GM12878 (cell line): ENCODE results near the gene MGAT4B. TPM values are rescaled to one million over a fixed set of nuclear protein-coding genes. Genes with fewer than 3 reads are reported as not detected.

Experiments used
- ATAC-seq: fragments of 200-7000 bp; cut with Tn5 transposase; 3 replicates; pipeline ENCODE4 v1.9.1; 2020; ENCODE audit warnings: mild to moderate bottlenecking, moderate library complexity
- BruUV-seq: library from RNA; stranded (reverse); fragments of 400-500 nt; replicated peaks from 2 replicates; lab custom pipeline; 2021; lab: Mats Ljungman, UMichigan
- CTCF ChIA-PET: fragments of 300-600 bp; sonication (Branson Sonifier 250); formaldehyde crosslinking; extraction: SDS; loops from one replicate; lab custom pipeline; 2021; ENCODE audit warnings: inconsistent platforms; lab: Yijun Ruan, JAX
- POLR2A ChIA-PET: fragments of 350-600 bp; formaldehyde crosslinking; extraction: SDS; loops from one replicate; lab custom pipeline; 2021; ENCODE audit warnings: inconsistent platforms; lab: Charles Lee
- RAD21 ChIA-PET: fragments of 300-600 bp; sonication (Branson Sonifier 250); formaldehyde crosslinking; loops from one replicate; lab custom pipeline; 2023; ENCODE audit warnings: antibody characterized with exemption; ENCODE audit not compliant: unreplicated experiment; lab: Charles Lee
- SMC1A ChIA-PET: fragments of 300-600 bp; sonication (Branson Sonifier 250); formaldehyde crosslinking; loops from one replicate; lab custom pipeline; 2023; ENCODE audit not compliant: unreplicated experiment, uncharacterized antibody; lab: Charles Lee
- DNase-seq: peaks from one replicate; pipeline ENCODE4 v3.0.0-alpha.2; 2011; ENCODE audit warnings: low read depth, low spot score
- FAIRE-seq: peaks from 3 replicates; lab custom pipeline; 2011; peaks lifted over from hg19 to GRCh38; lab: Jason Lieb, UNC
- H2AFZ ChIP-seq: 2 replicates; pipeline ENCODE4 v1.6.0; 2011; ENCODE audit warnings: low read depth, low read length, control low read depth; ENCODE audit not compliant: control insufficient read depth
- H3K27ac ChIP-seq: 2 replicates; pipeline ENCODE4 v1.5.1; 2011; ENCODE audit warnings: control low read depth; ENCODE audit not compliant: control insufficient read depth, insufficient read depth
- H3K27me3 ChIP-seq, 2 experiments: replicated peaks in 1 of 2; 2 replicates each; pipeline versions ENCODE4 v1.6.0 to v1.6.1; 2011; ENCODE audit warnings: low read length in 1 of 2; ENCODE audit not compliant: control insufficient read depth in 2 of 2, insufficient read depth in 2 of 2
- H3K36me3 ChIP-seq, 2 experiments: 2 replicates each; pipeline ENCODE4 v1.5.1; 2011; ENCODE audit warnings: low read length in 1 of 2; ENCODE audit not compliant: control insufficient read depth in 2 of 2, insufficient read depth in 2 of 2
- H3K4me1 ChIP-seq: 2 replicates; pipeline ENCODE4 v1.6.1; 2011; ENCODE audit warnings: mild to moderate bottlenecking, low read length, moderate library complexity, mixed read lengths; ENCODE audit not compliant: control insufficient read depth, insufficient read depth
- H3K4me2 ChIP-seq: 2 replicates; pipeline ENCODE4 v1.6.0; 2011; ENCODE audit warnings: control low read depth; ENCODE audit not compliant: control insufficient read depth, insufficient read depth
- H3K4me3 ChIP-seq: fragments of 200-600 bp; sonication (generic); 2 replicates; pipeline ENCODE4 v1.5.1; 2016
- H3K79me2 ChIP-seq: 2 replicates; pipeline ENCODE4 v1.6.0; 2011; ENCODE audit warnings: low read length; ENCODE audit not compliant: control insufficient read depth, insufficient read depth
- H3K9ac ChIP-seq: 2 replicates; pipeline ENCODE4 v1.8.0; 2011; ENCODE audit warnings: low read length, control low read depth, mixed read lengths; ENCODE audit not compliant: control insufficient read depth, insufficient read depth
- H3K9me3 ChIP-seq: replicated peaks from 3 replicates; pipeline ENCODE4 v1.5.1; 2011; ENCODE audit warnings: mild to moderate bottlenecking, low read length; ENCODE audit not compliant: control insufficient read depth, insufficient read depth
- H4K20me1 ChIP-seq: 2 replicates; pipeline ENCODE4 v1.6.0; 2011; ENCODE audit not compliant: control insufficient read depth, insufficient read depth
- ATF2 ChIP-seq: IDR thresholded peaks from 2 replicates; pipeline ENCODE4 v1.6.1; 2012; ENCODE audit warnings: low read length, inconsistent platforms
- CBX5 ChIP-seq: sonication (generic); IDR thresholded peaks from 2 replicates; pipeline ENCODE4 v1.6.1; 2016; ENCODE audit warnings: low read depth, moderate library complexity, mild to moderate bottlenecking, inconsistent platforms
- CHD2 ChIP-seq: IDR thresholded peaks from 2 replicates; pipeline ENCODE4 v1.6.1; 2011; ENCODE audit warnings: low read depth, low read length, improper control_type of control experiment, borderline replicate concordance
- CREB1 ChIP-seq: IDR thresholded peaks from 2 replicates; pipeline ENCODE4 v1.6.1; 2012; ENCODE audit warnings: low read depth, mild to moderate bottlenecking, inconsistent platforms
- EP300 ChIP-seq, 2 experiments: fragments of 150-350 bp in 1 of 2; IDR thresholded peaks; 2 replicates each; pipeline ENCODE4 v1.6.1; 2011 to 2012; ENCODE audit warnings: low read depth in 2 of 2, low read length in 2 of 2, borderline replicate concordance in 1 of 2, improper control_type of control experiment in 1 of 2, inconsistent platforms in 1 of 2; ENCODE audit not compliant: control insufficient read depth in 1 of 2
- ESRRA ChIP-seq: IDR thresholded peaks from 2 replicates; pipeline ENCODE4 v1.6.1; 2012; ENCODE audit warnings: mild to moderate bottlenecking, low read length, improper control_type of control experiment
- IRF3 ChIP-seq: fragments of 450-650 bp; IDR thresholded peaks from 2 replicates; pipeline ENCODE4 v1.6.1; 2014; ENCODE audit warnings: mild to moderate bottlenecking
- KAT2A ChIP-seq: conservative IDR thresholded peaks from 2 replicates; pipeline ENCODE4 v1.6.1; 2011; ENCODE audit warnings: low read depth, low read length; ENCODE audit not compliant: control insufficient read depth
- MLLT1 ChIP-seq: fragments of 450-650 bp; IDR thresholded peaks from 2 replicates; pipeline ENCODE4 v1.6.1; 2016; ENCODE audit warnings: mild to moderate bottlenecking
- NBN ChIP-seq: fragments of 450-650 bp; IDR thresholded peaks from 2 replicates; pipeline ENCODE4 v1.6.1; 2016
- NFIC ChIP-seq: IDR thresholded peaks from 2 replicates; pipeline ENCODE4 v1.6.1; 2012; ENCODE audit warnings: low read depth, mild to moderate bottlenecking, inconsistent platforms, low read length, moderate library complexity
- NR2C1 ChIP-seq: fragments of 450-650 bp; IDR thresholded peaks from 2 replicates; pipeline ENCODE4 v1.6.1; 2017; ENCODE audit warnings: antibody characterized with exemption, mild to moderate bottlenecking, moderate library complexity
- PKNOX1 ChIP-seq: fragments of 450-650 bp; IDR thresholded peaks from 2 replicates; pipeline ENCODE4 v1.6.1; 2016; ENCODE audit warnings: mild to moderate bottlenecking
- POLR2AphosphoS5 ChIP-seq: IDR thresholded peaks from 2 replicates; pipeline ENCODE4 v1.6.1; 2011; ENCODE audit warnings: mild to moderate bottlenecking, low read length, inconsistent platforms
- RCOR1 ChIP-seq: conservative IDR thresholded peaks from 2 replicates; pipeline ENCODE4 v1.6.1; 2012; ENCODE audit warnings: low read depth, low read length, improper control_type of control experiment
- SMARCA5 ChIP-seq: fragments of 450-650 bp; IDR thresholded peaks from 2 replicates; pipeline ENCODE4 v1.6.1; 2017; ENCODE audit warnings: mild to moderate bottlenecking
- SRF ChIP-seq, 2 experiments: IDR thresholded peaks; 2 replicates each; pipeline ENCODE4 v1.6.1; 2011; ENCODE audit warnings: low read depth in 2 of 2, low read length in 2 of 2, mild to moderate bottlenecking in 1 of 2, moderate library complexity in 1 of 2
- TAF1 ChIP-seq: IDR thresholded peaks from 2 replicates; pipeline ENCODE4 v1.6.1; 2011; ENCODE audit warnings: mild to moderate bottlenecking, low read depth, low read length, borderline replicate concordance
- ZSCAN29 ChIP-seq: fragments of 450-650 bp; IDR thresholded peaks from 2 replicates; pipeline ENCODE4 v1.6.1; 2017; ENCODE audit warnings: mild to moderate bottlenecking, moderate library complexity
- WGBS: methylation state at CpG from one replicate; pipeline ENCODE4 v1.1.6; 2016; ENCODE audit warnings: low lambda C conversion rate; ENCODE audit not compliant: insufficient replicate concordance, insufficient coverage; ENCODE audit errors: missing lambda C conversion rate; 5-methylcytosine and 5-hydroxymethylcytosine counted together
- in situ Hi-C: fragments of 300-500 bp; cut with MboI; formaldehyde crosslinking; loops from 9 replicates; pipeline ENCODE4 v1.14.3; 2018; ENCODE audit warnings: mixed read lengths
- intact Hi-C: fragments of 100-400 bp; cut with micrococcal nuclease; formaldehyde crosslinking; loops from one replicate; pipeline ENCODE4 v1.14.2; 2022; ENCODE audit not compliant: unreplicated experiment
- polyA plus RNA-seq, 11 experiments: library from polyadenylated mRNA; depleted of rRNA in 4 of 11; unstranded in 6 of 11; stranded (reverse) in 5 of 11; fragments of >200 nt; fragmentation: Nextera tagmentation in 4 of 11; fragmentation: Illumina TruSeq in 1 of 11; extraction: Ambion mirVana in 4 of 11; extraction: Trizol in 1 of 11; gene quantifications; 1 replicate in 1 of 11; 2 replicates in 10 of 11; pipeline versions ENCODE4 v1.2.1 to v1.2.3, GENCODE V29; 2011 to 2016; ENCODE audit warnings: inconsistent platforms in 2 of 11, missing spikeins in 2 of 11, low read depth in 1 of 11
- total RNA-seq, 4 experiments: library from RNA; depleted of rRNA in 3 of 4; stranded (reverse); fragments of >200 nt in 3 of 4; fragmentation: Illumina TruSeq in 1 of 4; extraction: Trizol in 1 of 4; gene quantifications; 2 replicates each; pipeline versions ENCODE4 v1.2.1 to v1.2.3, GENCODE V29; 2013 to 2021

MGAT4B gene
- total and polyA plus RNA-seq, 10 of the 15 experiments (the other 5 are each of a cell fraction or from before 2014, with no cell fraction given) = 0.60 to 82.5 (median 34.4) TPM; not detected in 1

GRCh38 chr5:179837076-179838011 is 30.7 kb upstream of the MGAT4B start:
- WGBS = 87% methylated on average over 15 of the region's 15 CpGs
- POLR2A ChIA-PET = interaction anchor here (0.8 to 1.7 kb wide), 3 partner anchors 10 to 18 kb away, joined by 3 to 4 read pairs (median 3); no protein-coding TSS in a partner anchor
- ATAC-seq (no peak), FAIRE-seq (no peak), DNase-seq (no peak)
- H3K4me3 ChIP-seq = no peak overlapping the region
- BruUV-seq = TSS peak; percentile 43
- H3K27ac ChIP-seq = no peak overlapping the region
- no peaks in the 10 kb centered on the region for H4K20me1 ChIP-seq
- intact Hi-C loops (no loop called here), in situ Hi-C loops (no loop called here)
- CTCF ChIA-PET = interaction anchor here (0.6 to 1.7 kb wide), 4 partner anchors 35 to 74 kb away, joined by 3 to 4 read pairs (median 3); no protein-coding TSS in a partner anchor
- H3K79me2 ChIP-seq = no peaks in the 10 kb centered on the region
- SMC1A ChIA-PET = interaction anchor here (1.0 to 1.1 kb wide), 2 partner anchors 10 to 13 kb away, joined by 3 read pairs; no protein-coding TSS in a partner anchor
- H3K9me3 ChIP-seq = no peaks in the 10 kb centered on the region
- no peak overlapping the region for H2AFZ ChIP-seq
- no peak overlapping the region for H3K4me2 ChIP-seq
- RAD21 ChIA-PET = no interaction called here
- H3K4me1 ChIP-seq = peaks cover 9% of the 10 kb centered on the region
- H3K9ac ChIP-seq = no peak overlapping the region
- no peaks in the 10 kb centered on the region for H3K27me3 ChIP-seq
- peaks cover 26 to 30% of the 10 kb centered on the region in 2 experiments; a peak in 3 of 4 replicates for H3K36me3 ChIP-seq
- TF ChIP-seq CHD2 (no peak), SMARCA5 (no peak), ZSCAN29 (no peak), MLLT1 (no peak), CBX5 (no peak), POLR2AphosphoS5 (0 out of 2 replicates have a peak, but pooled peaks have one; percentile 6), CREB1 (no peak), TAF1 (no peak), PKNOX1 (peak; percentile 62; the same call in 1 of the 2 replicates), ESRRA (no peak), ATF2 (no peak), RCOR1 (no peak), NR2C1 (no peak), EP300 (IDR thresholded peaks at IDR 0.05; ENCODE audit: borderline replicate concordance in 1 of 2, control insufficient read depth in 1 of 2, low read depth in 2 of 2, low read length in 2 of 2) (no peak), KAT2A (no peak), SRF (IDR thresholded peaks at IDR 0.05; ENCODE audit: low read depth in 2 of 2, low read length in 2 of 2) (no peak), NFIC (no peak), NBN (no peak), IRF3 (no peak)
